Liver (tissue), 9 donors: ENCODE measurements around the gene WFIKKN2. TPM values are rescaled to one million over a fixed set of nuclear protein-coding genes. Genes with fewer than 3 reads are reported as not detected.
A peak's percentile ranks its signal among the peaks of the same experiment; 100 is the strongest.

Experiments
- DNase-seq: peaks from one replicate; pipeline ENCODE4 v3.0.0-alpha.2; 2017; ENCODE audit warnings: low spot score
- H3K27ac ChIP-seq, 2 donors: one replicate each; pipeline ENCODE4 v1.7.0; 2013; ENCODE audit warnings: inconsistent platforms in 2 of 2, low read length in 2 of 2, control low read depth in 1 of 2, low read depth in 1 of 2, mild to moderate bottlenecking in 1 of 2
- H3K27me3 ChIP-seq, 4 donors: one replicate each; pipeline versions ENCODE4 v1.6.1 to v1.7.0; 2013; ENCODE audit warnings: low read length in 3 of 4, inconsistent platforms in 1 of 4, mild to moderate bottlenecking in 1 of 4, moderate library complexity in 1 of 4; ENCODE audit not compliant: control insufficient read depth in 4 of 4, insufficient read depth in 4 of 4
- H3K36me3 ChIP-seq, 4 donors: one replicate each; pipeline versions ENCODE4 v1.6.1 to v1.7.0; 2013; ENCODE audit warnings: low read length in 3 of 4, mild to moderate bottlenecking in 3 of 4, low read depth in 1 of 4, moderate library complexity in 1 of 4; ENCODE audit not compliant: control insufficient read depth in 4 of 4, insufficient read depth in 3 of 4
- H3K4me1 ChIP-seq, 4 donors: one replicate each; pipeline versions ENCODE4 v1.6.1 to v1.7.0; 2013; ENCODE audit warnings: low read length in 3 of 4, mild to moderate bottlenecking in 3 of 4, moderate library complexity in 1 of 4; ENCODE audit not compliant: control insufficient read depth in 4 of 4, insufficient read depth in 4 of 4
- H3K4me3 ChIP-seq, 3 donors: one replicate each; pipeline versions ENCODE4 v1.6.1 to v1.7.0; 2013; ENCODE audit warnings: low read length in 3 of 3, control low read depth in 1 of 3, low read depth in 1 of 3, mild to moderate bottlenecking in 1 of 3
- H3K9ac ChIP-seq, 2 donors: one replicate each; pipeline ENCODE4 v1.7.0; 2013; ENCODE audit warnings: low read length in 2 of 2, mild to moderate bottlenecking in 2 of 2, moderate library complexity in 2 of 2, control low read depth in 1 of 2, low read depth in 1 of 2
- H3K9me3 ChIP-seq, 4 donors: one replicate each; pipeline versions ENCODE4 v1.6.1 to v1.7.0; 2013; ENCODE audit warnings: low read length in 3 of 4; ENCODE audit not compliant: control insufficient read depth in 4 of 4
- ATF3 ChIP-seq: IDR thresholded peaks from 2 replicates; pipeline ENCODE4 v1.6.1; 2016; ENCODE audit warnings: antibody characterized with exemption
- CTCF ChIP-seq: fragments of 150-350 bp; IDR thresholded peaks from 2 replicates; pipeline ENCODE4 v1.5.1; 2017; ENCODE audit warnings: improper control_type of control experiment, low read depth, low read length; ENCODE audit not compliant: missing input control
- EGR1 ChIP-seq, 2 donors: IDR thresholded peaks; 2 replicates each; pipeline ENCODE4 v1.6.1; 2016 to 2018; ENCODE audit warnings: antibody characterized with exemption in 2 of 2, low read depth in 2 of 2
- FOXA1 ChIP-seq: IDR thresholded peaks from 2 replicates; pipeline ENCODE4 v1.6.1; 2016; ENCODE audit warnings: antibody characterized with exemption
- FOXA2 ChIP-seq: IDR thresholded peaks from 2 replicates; pipeline ENCODE4 v1.6.1; 2016; ENCODE audit warnings: antibody characterized with exemption
- GABPA ChIP-seq, 2 donors: IDR thresholded peaks in 1 of 2; conservative IDR thresholded peaks in 1 of 2; 2 replicates each; pipeline ENCODE4 v1.6.1; 2016; ENCODE audit warnings: antibody characterized with exemption in 2 of 2, mild to moderate bottlenecking in 1 of 2, moderate library complexity in 1 of 2
- HNF4A ChIP-seq, 2 donors: conservative IDR thresholded peaks; 2 replicates each; pipeline ENCODE4 v1.6.1; 2016; ENCODE audit warnings: antibody characterized with exemption in 2 of 2, mild to moderate bottlenecking in 2 of 2
- HNF4G ChIP-seq: IDR thresholded peaks from 2 replicates; pipeline ENCODE4 v1.6.1; 2016; ENCODE audit warnings: antibody characterized with exemption
- JUND ChIP-seq, 2 donors: IDR thresholded peaks; 2 replicates each; pipeline ENCODE4 v1.6.1; 2016; ENCODE audit warnings: antibody characterized with exemption in 2 of 2
- MAX ChIP-seq: IDR thresholded peaks from 2 replicates; pipeline ENCODE4 v1.6.1; 2016; ENCODE audit warnings: antibody characterized with exemption
- NR2F2 ChIP-seq: IDR thresholded peaks from 2 replicates; pipeline ENCODE4 v1.6.1; 2016; ENCODE audit warnings: antibody characterized with exemption
- RAD21 ChIP-seq, 2 donors: IDR thresholded peaks; 2 replicates each; pipeline ENCODE4 v1.6.1; 2016; ENCODE audit warnings: antibody characterized with exemption in 2 of 2, mild to moderate bottlenecking in 2 of 2
- RXRA ChIP-seq, 2 donors: IDR thresholded peaks; 2 replicates each; pipeline ENCODE4 v1.6.1; 2017 to 2018; ENCODE audit warnings: antibody characterized with exemption in 2 of 2, mild to moderate bottlenecking in 1 of 2
- SP1 ChIP-seq: IDR thresholded peaks from 2 replicates; pipeline ENCODE4 v1.6.1; 2018; ENCODE audit warnings: antibody characterized with exemption, mild to moderate bottlenecking
- TAF1 ChIP-seq: conservative IDR thresholded peaks from 2 replicates; pipeline ENCODE4 v1.6.1; 2016; ENCODE audit warnings: antibody characterized with exemption, mild to moderate bottlenecking
- YY1 ChIP-seq: IDR thresholded peaks from 2 replicates; pipeline ENCODE4 v1.6.1; 2016; ENCODE audit warnings: antibody characterized with exemption, mild to moderate bottlenecking
- ZBTB33 ChIP-seq: IDR thresholded peaks from 2 replicates; pipeline ENCODE4 v1.6.1; 2016; ENCODE audit warnings: antibody characterized with exemption
- WGBS: extraction: QIAGEN DNeasy Blood & Tissue Kit; methylation state at CpG from one replicate; pipeline ENCODE4 v1.1.7; 2013; 5-methylcytosine and 5-hydroxymethylcytosine counted together
- polyA plus RNA-seq, 2 donors: library from polyadenylated mRNA; stranded (reverse) in 1 of 2; unstranded in 1 of 2; fragments of 200-250 nt in 1 of 2; fragments of >200 nt in 1 of 2; fragmentation: Nextera tagmentation in 1 of 2; extraction: Ambion mirVana in 1 of 2; gene quantifications; one replicate each; pipeline versions ENCODE4 v1.2.1 to v1.2.3, GENCODE V29; 2013 to 2015
- total RNA-seq, 2 donors: library from RNA; depleted of rRNA; stranded (reverse); fragments of >200 nt; gene quantifications; one replicate each; pipeline ENCODE4 v1.2.3, GENCODE V29; 2014
- TF ChIP-seq, protein P1 (sequence below): IDR thresholded peaks from 2 replicates; pipeline ENCODE4 v1.6.1; 2016; ENCODE audit warnings: antibody characterized with exemption, mild to moderate bottlenecking
- donor health status: healthy.
- donor health status: healthy.
- donor health status: healthy.
- donor health status: healthy.
- donor health status: healthy.

Gene WFIKKN2
- total and polyA plus RNA-seq, 4 donors, result 0.02 to 0.19 (median 0.07) TPM; not detected in 1

- Histone ChIP-seq H3K27me3 (no peaks in the 10 kb centered on the region), H3K36me3 (no peaks in the 10 kb centered on the region), H3K27ac (no peak overlapping the region), H3K9ac (no peak overlapping the region), H3K4me1 (no peaks in the 10 kb centered on the region), H3K4me3 (no peak overlapping the region), H3K9me3 (no peaks in the 10 kb centered on the region)
- whole genome bisulfite sequencing, result 16% methylated on average over 8 of the region's 8 CpGs
- TF ChIP-seq RAD21 (IDR thresholded peaks at IDR 0.05) (peak; percentile 95 to 97), CTCF (peak; percentile 87), MAX (no peak)
- peak; percentile 73 for DNase-seq
Measured at GRCh38 chr17:50841949-50842354, 6.6 kb downstream of the WFIKKN2 start.

GRCh38 chr17:50842506-50843149 lies 7.2 kb downstream of the WFIKKN2 start:
- no peak overlapping the region for H3K9ac ChIP-seq
- no peak overlapping the region for H3K27ac ChIP-seq
- H3K36me3 ChIP-seq, result no peaks in the 10 kb centered on the region
- no peaks in the 10 kb centered on the region for H3K27me3 ChIP-seq
- H3K9me3 ChIP-seq, result no peaks in the 10 kb centered on the region
- no peaks in the 10 kb centered on the region for H3K4me1 ChIP-seq
- DNase-seq, result no peak
- no peak for TF ChIP-seq JUND (IDR thresholded peaks at IDR 0.05)
- TF ChIP-seq GABPA (IDR thresholded peaks at IDR 0.05 in 1 of 2, conservative IDR thresholded peaks at IDR 0.05 in 1 of 2), result no peak
- TF ChIP-seq HNF4A (conservative IDR thresholded peaks at IDR 0.05), result no peak
- no peak for TF ChIP-seq TAF1
- no peak for TF ChIP-seq FOXA1
- TF ChIP-seq SP1, result no peak
- TF ChIP-seq YY1, result no peak
- no peak for TF ChIP-seq FOXA2
- no peak for TF ChIP-seq RXRA (IDR thresholded peaks at IDR 0.05)
- TF ChIP-seq ZBTB33, result no peak
- no peak for TF ChIP-seq RAD21 (IDR thresholded peaks at IDR 0.05)
- no peak for TF ChIP-seq MAX
- TF ChIP-seq ATF3, result no peak
- TF ChIP-seq, protein P1, sequence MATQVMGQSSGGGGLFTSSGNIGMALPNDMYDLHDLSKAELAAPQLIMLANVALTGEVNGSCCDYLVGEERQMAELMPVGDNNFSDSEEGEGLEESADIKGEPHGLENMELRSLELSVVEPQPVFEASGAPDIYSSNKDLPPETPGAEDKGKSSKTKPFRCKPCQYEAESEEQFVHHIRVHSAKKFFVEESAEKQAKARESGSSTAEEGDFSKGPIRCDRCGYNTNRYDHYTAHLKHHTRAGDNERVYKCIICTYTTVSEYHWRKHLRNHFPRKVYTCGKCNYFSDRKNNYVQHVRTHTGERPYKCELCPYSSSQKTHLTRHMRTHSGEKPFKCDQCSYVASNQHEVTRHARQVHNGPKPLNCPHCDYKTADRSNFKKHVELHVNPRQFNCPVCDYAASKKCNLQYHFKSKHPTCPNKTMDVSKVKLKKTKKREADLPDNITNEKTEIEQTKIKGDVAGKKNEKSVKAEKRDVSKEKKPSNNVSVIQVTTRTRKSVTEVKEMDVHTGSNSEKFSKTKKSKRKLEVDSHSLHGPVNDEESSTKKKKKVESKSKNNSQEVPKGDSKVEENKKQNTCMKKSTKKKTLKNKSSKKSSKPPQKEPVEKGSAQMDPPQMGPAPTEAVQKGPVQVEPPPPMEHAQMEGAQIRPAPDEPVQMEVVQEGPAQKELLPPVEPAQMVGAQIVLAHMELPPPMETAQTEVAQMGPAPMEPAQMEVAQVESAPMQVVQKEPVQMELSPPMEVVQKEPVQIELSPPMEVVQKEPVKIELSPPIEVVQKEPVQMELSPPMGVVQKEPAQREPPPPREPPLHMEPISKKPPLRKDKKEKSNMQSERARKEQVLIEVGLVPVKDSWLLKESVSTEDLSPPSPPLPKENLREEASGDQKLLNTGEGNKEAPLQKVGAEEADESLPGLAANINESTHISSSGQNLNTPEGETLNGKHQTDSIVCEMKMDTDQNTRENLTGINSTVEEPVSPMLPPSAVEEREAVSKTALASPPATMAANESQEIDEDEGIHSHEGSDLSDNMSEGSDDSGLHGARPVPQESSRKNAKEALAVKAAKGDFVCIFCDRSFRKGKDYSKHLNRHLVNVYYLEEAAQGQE, result no peak
- no peak for TF ChIP-seq EGR1 (IDR thresholded peaks at IDR 0.05; ENCODE audit: low read depth in 2 of 2)
- TF ChIP-seq HNF4G, result no peak
- no peak for TF ChIP-seq NR2F2
- 77% methylated on average over 9 of the region's 9 CpGs for WGBS
- no peak overlapping the region for H3K4me3 ChIP-seq
